Fibroblast of lung (primary cell): ENCODE results near the gene JMJD1C. TPM values are rescaled to one million over a fixed set of nuclear protein-coding genes. Genes with fewer than 3 reads are reported as not detected.

Source experiments
- DNase-seq, 2 donors: peaks; one replicate each; pipeline versions ENCODE4 v3.0.0 to v3.0.0-alpha.2; 2010; ENCODE audit warnings: low read depth in 2 of 2
- H2AFZ ChIP-seq: 2 replicates; pipeline ENCODE4 v1.5.1; 2012; ENCODE audit warnings: low read length, control low read depth, inconsistent platforms
- H3K27ac ChIP-seq: 2 replicates; pipeline ENCODE4 v1.5.1; 2011; ENCODE audit warnings: low read length, control low read depth; ENCODE audit not compliant: insufficient read depth
- H3K27me3 ChIP-seq: 2 replicates; pipeline ENCODE4 v1.5.1; 2011; ENCODE audit warnings: mild to moderate bottlenecking, low read length; ENCODE audit not compliant: control insufficient read depth, insufficient read depth
- H3K36me3 ChIP-seq: 2 replicates; pipeline ENCODE4 v1.5.1; 2011; ENCODE audit warnings: low read length; ENCODE audit not compliant: control insufficient read depth, insufficient read depth
- H3K4me1 ChIP-seq: 2 replicates; pipeline ENCODE4 v1.5.1; 2011; ENCODE audit warnings: low read length; ENCODE audit not compliant: control insufficient read depth, insufficient read depth; ENCODE audit errors: extremely low read depth
- H3K4me2 ChIP-seq: 2 replicates; pipeline ENCODE4 v1.5.1; 2011; ENCODE audit warnings: low read length, control low read depth; ENCODE audit not compliant: insufficient read depth; ENCODE audit errors: extremely low read depth
- H3K4me3 ChIP-seq, 4 experiments: fragments of 200-600 bp in 1 of 4; sonication (generic) in 1 of 4; replicated peaks in 1 of 4; 2 replicates each; pipeline ENCODE4 v1.5.1; 2011 to 2016; ENCODE audit warnings: low read length in 4 of 4, low read depth in 3 of 4, mild to moderate bottlenecking in 3 of 4, control low read depth in 2 of 4, inconsistent platforms in 1 of 4, mixed read lengths in 1 of 4; ENCODE audit not compliant: insufficient read depth in 1 of 4; ENCODE audit errors: control extremely low read depth in 1 of 4
- H3K79me2 ChIP-seq: 2 replicates; pipeline ENCODE4 v1.5.1; 2012; ENCODE audit warnings: mild to moderate bottlenecking, low read length, inconsistent platforms; ENCODE audit not compliant: control insufficient read depth, insufficient read depth
- H3K9ac ChIP-seq: 2 replicates; pipeline ENCODE4 v1.5.1; 2011; ENCODE audit warnings: mild to moderate bottlenecking, low read length, control low read depth; ENCODE audit not compliant: insufficient read depth
- H3K9me3 ChIP-seq: 2 replicates; pipeline ENCODE4 v1.5.1; 2012; ENCODE audit warnings: low read depth, low read length; ENCODE audit not compliant: control insufficient read depth, insufficient read depth
- H4K20me1 ChIP-seq: 2 replicates; pipeline ENCODE4 v1.5.1; 2011; ENCODE audit warnings: low read length; ENCODE audit not compliant: control insufficient read depth, insufficient read depth; ENCODE audit errors: extremely low read depth
- EZH2 ChIP-seq: IDR thresholded peaks from 2 replicates; pipeline ENCODE4 v1.5.1; 2012; ENCODE audit warnings: low read length, control low read depth, mild to moderate bottlenecking; ENCODE audit errors: missing control alignments
- polyA plus RNA-seq, 2 donors: library from polyadenylated mRNA; depleted of rRNA in 1 of 2; stranded (reverse) in 1 of 2; unstranded in 1 of 2; fragments of >200 nt; gene quantifications; 2 replicates each; pipeline ENCODE4 v1.2.1, GENCODE V29; 2011 to 2012; ENCODE audit warnings: missing spikeins in 1 of 2
- total RNA-seq: library from RNA; depleted of rRNA; stranded (reverse); fragments of >200 nt; gene quantifications from 2 replicates; pipeline ENCODE4 v1.2.1, GENCODE V29; 2014
- TF ChIP-seq, protein P1 (sequence below), 2 donors: IDR thresholded peaks in 1 of 2; conservative IDR thresholded peaks in 1 of 2; 1 replicate in 1 of 2; 2 replicates in 1 of 2; pipeline ENCODE4 v1.5.1; 2011 to 2012; ENCODE audit warnings: low read length in 2 of 2, control low read depth in 1 of 2, inconsistent platforms in 1 of 2, low read depth in 1 of 2, mild to moderate bottlenecking in 1 of 2

The JMJD1C gene
- total and polyA plus RNA-seq, 2 donors (not counting 1 experiment from before 2014, with no cell fraction given): 39.9 to 67.0 TPM

DNA sequence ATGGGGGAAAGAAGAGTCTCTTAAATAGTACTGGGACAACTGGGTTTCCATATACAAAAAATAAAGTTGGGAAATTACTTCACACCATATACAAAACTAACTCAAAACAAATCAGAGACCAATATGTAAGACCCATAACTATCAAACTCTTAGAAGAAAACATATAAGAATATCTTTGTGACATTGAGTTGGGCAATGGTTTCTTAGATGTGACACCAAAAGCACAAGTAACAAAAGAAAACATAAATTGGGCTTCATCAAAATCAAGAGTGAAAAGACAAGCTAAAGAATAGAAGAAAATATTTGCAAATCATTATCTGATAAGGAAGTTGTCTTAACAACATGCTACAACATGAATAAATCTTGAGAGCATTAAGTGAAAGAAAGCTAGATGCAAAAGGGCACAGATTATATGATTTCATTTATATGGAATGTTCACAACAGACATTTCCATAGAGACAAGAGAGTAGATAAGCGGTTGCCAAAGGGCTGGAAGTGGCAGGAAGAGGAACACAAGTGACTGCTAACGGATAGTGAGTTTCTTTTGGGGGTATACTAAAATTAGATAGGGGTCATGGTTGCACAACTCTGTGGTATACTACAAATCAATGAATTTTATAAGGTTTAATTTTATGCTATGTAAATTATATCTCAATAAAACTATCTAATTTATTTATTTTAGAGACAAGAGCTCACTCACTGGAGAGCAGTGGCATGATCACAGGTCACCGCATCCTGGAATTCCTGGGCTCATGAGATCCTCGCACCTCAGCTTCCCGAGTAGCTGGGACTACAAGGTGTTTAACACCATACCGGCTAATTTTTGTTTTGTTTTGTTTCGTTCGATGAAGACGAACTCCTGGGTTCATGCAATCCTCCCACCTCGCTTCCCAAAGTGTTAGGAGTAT is 35.4 kb downstream of the JMJD1C start:
- H3K9me3 ChIP-seq: no peaks in the 10 kb centered on the region
- DNase-seq: peak; percentile 71 to 82
- H3K9ac ChIP-seq: no peak overlapping the region
- no peak overlapping the region for H2AFZ ChIP-seq
- peak overlapping the region; percentile 26 for H3K4me2 ChIP-seq
- no peak for TF ChIP-seq EZH2
- H3K79me2 ChIP-seq: peaks cover 70% of the 10 kb centered on the region
- H3K4me1 ChIP-seq: peaks cover 6% of the 10 kb centered on the region
- H3K27me3 ChIP-seq: no peaks in the 10 kb centered on the region
- H3K4me3 ChIP-seq: no peak overlapping the region
- peaks cover 2% of the 10 kb centered on the region for H3K36me3 ChIP-seq
- H3K27ac ChIP-seq: peak overlapping the region; percentile 77
- H4K20me1 ChIP-seq: no peaks in the 10 kb centered on the region

DNA sequence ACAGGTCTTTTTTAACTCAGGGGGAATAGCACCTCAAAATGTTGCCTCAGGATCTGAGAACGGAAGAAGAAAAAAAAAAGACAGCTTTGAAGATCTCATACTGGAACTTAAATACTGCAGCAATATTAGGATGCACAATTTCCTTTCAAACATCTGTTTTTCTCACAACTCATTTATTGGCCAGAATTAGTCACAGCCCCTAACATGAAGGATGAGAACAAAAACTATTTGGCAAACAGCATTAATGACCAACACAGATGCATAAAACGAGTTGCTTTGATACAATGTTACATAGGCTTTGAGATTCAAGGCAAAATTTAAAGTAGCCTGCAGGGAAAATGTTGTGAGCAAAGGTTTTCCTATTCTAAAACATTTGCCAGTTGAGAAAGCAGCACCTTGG is 36.5 kb downstream of the JMJD1C start:
- H4K20me1 ChIP-seq: no peaks in the 10 kb centered on the region
- no peak overlapping the region for H3K9ac ChIP-seq
- peaks cover 6% of the 10 kb centered on the region for H3K4me1 ChIP-seq
- TF ChIP-seq, protein P1, sequence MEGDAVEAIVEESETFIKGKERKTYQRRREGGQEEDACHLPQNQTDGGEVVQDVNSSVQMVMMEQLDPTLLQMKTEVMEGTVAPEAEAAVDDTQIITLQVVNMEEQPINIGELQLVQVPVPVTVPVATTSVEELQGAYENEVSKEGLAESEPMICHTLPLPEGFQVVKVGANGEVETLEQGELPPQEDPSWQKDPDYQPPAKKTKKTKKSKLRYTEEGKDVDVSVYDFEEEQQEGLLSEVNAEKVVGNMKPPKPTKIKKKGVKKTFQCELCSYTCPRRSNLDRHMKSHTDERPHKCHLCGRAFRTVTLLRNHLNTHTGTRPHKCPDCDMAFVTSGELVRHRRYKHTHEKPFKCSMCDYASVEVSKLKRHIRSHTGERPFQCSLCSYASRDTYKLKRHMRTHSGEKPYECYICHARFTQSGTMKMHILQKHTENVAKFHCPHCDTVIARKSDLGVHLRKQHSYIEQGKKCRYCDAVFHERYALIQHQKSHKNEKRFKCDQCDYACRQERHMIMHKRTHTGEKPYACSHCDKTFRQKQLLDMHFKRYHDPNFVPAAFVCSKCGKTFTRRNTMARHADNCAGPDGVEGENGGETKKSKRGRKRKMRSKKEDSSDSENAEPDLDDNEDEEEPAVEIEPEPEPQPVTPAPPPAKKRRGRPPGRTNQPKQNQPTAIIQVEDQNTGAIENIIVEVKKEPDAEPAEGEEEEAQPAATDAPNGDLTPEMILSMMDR (conservative IDR thresholded peaks at IDR 0.05 in 1 of 2, IDR thresholded peaks at IDR 0.05 in 1 of 2; ENCODE audit: low read depth in 1 of 2, low read length in 2 of 2): no peak
- no peak for TF ChIP-seq EZH2
- DNase-seq: peak; percentile 68 to 76
- no peak overlapping the region for H2AFZ ChIP-seq
- H3K4me3 ChIP-seq: no peak overlapping the region
- peak overlapping the region; percentile 77 for H3K27ac ChIP-seq
- H3K9me3 ChIP-seq: no peaks in the 10 kb centered on the region
- peaks cover 2% of the 10 kb centered on the region for H3K36me3 ChIP-seq
- H3K4me2 ChIP-seq: peak overlapping the region; percentile 33
- no peaks in the 10 kb centered on the region for H3K27me3 ChIP-seq
- peaks cover 72% of the 10 kb centered on the region for H3K79me2 ChIP-seq

DNA sequence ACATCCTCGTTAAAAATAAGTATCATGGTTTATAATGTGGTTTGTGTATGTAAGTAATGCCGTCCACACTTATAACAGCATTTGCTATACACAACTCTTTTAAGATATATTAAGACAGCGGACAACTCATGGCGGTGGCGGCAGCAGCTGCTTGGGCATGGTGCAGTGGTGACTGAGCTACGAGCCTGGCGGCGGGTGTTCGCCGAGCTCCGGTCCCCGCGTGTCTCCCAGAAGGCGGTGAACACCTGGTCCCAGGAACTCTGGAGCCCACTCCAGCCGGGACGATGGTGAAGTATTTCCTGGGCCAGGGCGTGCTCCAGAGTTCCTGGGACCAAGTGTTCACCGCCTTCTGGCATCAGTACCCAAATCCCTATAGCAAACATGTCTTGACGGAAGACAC is 38.8 kb downstream of the JMJD1C start:
- Histone ChIP-seq H3K27me3 (no peaks in the 10 kb centered on the region), H3K4me3 (no peak overlapping the region), H3K9ac (no peak overlapping the region), H2AFZ (no peak overlapping the region), H4K20me1 (no peaks in the 10 kb centered on the region), H3K4me2 (no peak overlapping the region), H3K27ac (no peak overlapping the region), H3K36me3 (peaks cover 2% of the 10 kb centered on the region), H3K9me3 (no peaks in the 10 kb centered on the region), H3K4me1 (peaks cover 6% of the 10 kb centered on the region), H3K79me2 (peaks cover 69% of the 10 kb centered on the region)
- TF ChIP-seq, protein P1 (conservative IDR thresholded peaks at IDR 0.05 in 1 of 2, IDR thresholded peaks at IDR 0.05 in 1 of 2; ENCODE audit: low read depth in 1 of 2, low read length in 2 of 2): no peak
- no peak for TF ChIP-seq EZH2
- DNase-seq: no peak
